ENCODE data around the gene TAX1BP3.

- TF ChIP-seq YY1 (IDR thresholded peaks at IDR 0.05), result no peak
- TF ChIP-seq CTCF (IDR thresholded peaks at IDR 0.05; ENCODE audit: low read depth, low read length, missing input control), result no peak
- no peak for TF ChIP-seq HNF4G (IDR thresholded peaks at IDR 0.05)
- no peak for TF ChIP-seq EGR1 (IDR thresholded peaks at IDR 0.05; ENCODE audit: low read depth in 2 of 2)
- TF ChIP-seq RAD21 (IDR thresholded peaks at IDR 0.05), result no peak
- no peak for TF ChIP-seq RXRA (IDR thresholded peaks at IDR 0.05)
- TF ChIP-seq MAX (IDR thresholded peaks at IDR 0.05), result no peak
- no peak for TF ChIP-seq REST (IDR thresholded peaks at IDR 0.05)
- TF ChIP-seq JUND (IDR thresholded peaks at IDR 0.05), result no peak
- TF ChIP-seq TAF1 (conservative IDR thresholded peaks at IDR 0.05), result no peak
Measured at GRCh38 chr17:3692346-3692745, 24.0 kb upstream of the TAX1BP3 start.

Data from liver (tissue), 3 donors.